HepG2 (cell line): ENCODE data around the gene CCDC38.

Experiments used
- ARID2 ChIP-seq: sonication (generic); formaldehyde crosslinking; IDR thresholded peaks from 2 replicates; pipeline ENCODE4 v1.8.1; 2022; ENCODE audit warnings: mild to moderate bottlenecking, missing genetic modification reagents, borderline replicate concordance
- EZH2 ChIP-seq: conservative IDR thresholded peaks from 2 replicates; pipeline ENCODE4 v1.6.1; 2012; ENCODE audit warnings: mild to moderate bottlenecking, low read depth, low read length, moderate library complexity
- NONO ChIP-seq, 2 experiments: fragments of 450-650 bp in 1 of 2; sonication (generic) in 1 of 2; formaldehyde crosslinking in 1 of 2; IDR thresholded peaks in 1 of 2; conservative IDR thresholded peaks in 1 of 2; 2 replicates each; pipeline versions ENCODE4 v1.6.1 to v1.8.0; 2017 to 2022; ENCODE audit warnings: mild to moderate bottlenecking in 1 of 2, missing genetic modification reagents in 1 of 2, moderate library complexity in 1 of 2
- NPAS2 ChIP-seq: sonication (generic); formaldehyde crosslinking; IDR thresholded peaks from 2 replicates; pipeline ENCODE4 v1.8.0; 2022; ENCODE audit warnings: mild to moderate bottlenecking, missing genetic modification reagents, borderline replicate concordance
- POLR2A ChIP-seq, 2 experiments: IDR thresholded peaks; 2 replicates each; pipeline ENCODE4 v1.6.1; 2011; ENCODE audit warnings: low read depth in 2 of 2, low read length in 2 of 2, mild to moderate bottlenecking in 1 of 2, moderate library complexity in 1 of 2; ENCODE audit not compliant: insufficient read depth in 1 of 2
- SETDB1 ChIP-seq: sonication (generic); formaldehyde crosslinking; IDR thresholded peaks from 2 replicates; pipeline ENCODE4 v1.5.1; 2020; ENCODE audit warnings: missing genetic modification reagents, mild to moderate bottlenecking, borderline replicate concordance
- TAF1 ChIP-seq: sonication (generic); formaldehyde crosslinking; IDR thresholded peaks from 2 replicates; pipeline ENCODE4 v1.4.0; 2020; ENCODE audit warnings: missing genetic modification reagents
- TF ChIP-seq, protein P1 (sequence below): sonication (generic); formaldehyde crosslinking; IDR thresholded peaks from 2 replicates; pipeline ENCODE4 v1.4.0; 2020; ENCODE audit warnings: low read depth, mild to moderate bottlenecking, missing genetic modification reagents
- TF ChIP-seq, protein P2 (sequence below): sonication (generic); formaldehyde crosslinking; IDR thresholded peaks from 2 replicates; pipeline ENCODE4 v1.5.1; 2020; ENCODE audit warnings: mild to moderate bottlenecking, missing genetic modification reagents
- TF ChIP-seq, protein P3 (sequence below): sonication (generic); formaldehyde crosslinking; IDR thresholded peaks from 2 replicates; pipeline ENCODE4 v1.4.0; 2020; ENCODE audit warnings: missing genetic modification reagents, mild to moderate bottlenecking, borderline replicate concordance

DNA sequence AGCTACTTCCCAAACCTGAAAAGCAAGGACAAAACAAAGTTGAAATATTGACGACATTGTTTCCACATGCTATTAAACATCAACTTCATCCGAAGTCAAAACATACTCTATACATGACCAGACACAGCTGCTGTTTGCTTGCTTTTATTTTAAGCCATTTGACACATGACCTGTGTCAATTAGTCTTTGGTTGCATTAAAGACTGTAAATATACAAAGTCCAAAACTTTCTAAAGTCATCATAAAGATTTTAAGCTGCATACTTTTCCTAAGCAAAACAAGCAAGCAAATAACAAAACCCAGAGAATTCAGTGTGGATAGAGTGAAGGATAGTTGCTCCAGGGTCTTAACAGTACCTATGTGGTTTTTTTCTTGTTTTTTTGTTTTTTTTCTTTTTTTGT is 31.9 kb upstream of the CCDC38 start:
- TF ChIP-seq, protein P1, sequence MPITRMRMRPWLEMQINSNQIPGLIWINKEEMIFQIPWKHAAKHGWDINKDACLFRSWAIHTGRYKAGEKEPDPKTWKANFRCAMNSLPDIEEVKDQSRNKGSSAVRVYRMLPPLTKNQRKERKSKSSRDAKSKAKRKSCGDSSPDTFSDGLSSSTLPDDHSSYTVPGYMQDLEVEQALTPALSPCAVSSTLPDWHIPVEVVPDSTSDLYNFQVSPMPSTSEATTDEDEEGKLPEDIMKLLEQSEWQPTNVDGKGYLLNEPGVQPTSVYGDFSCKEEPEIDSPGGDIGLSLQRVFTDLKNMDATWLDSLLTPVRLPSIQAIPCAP (CRISPR knock-in tag): no peak
- TF ChIP-seq EZH2 (no peak), NPAS2 (CRISPR knock-in tag) (no peak), ARID2 (no peak), TAF1 (CRISPR knock-in tag) (no peak), POLR2A (IDR thresholded peaks at IDR 0.05; ENCODE audit: insufficient read depth in 1 of 2, low read depth in 2 of 2, low read length in 2 of 2) (no peak), SETDB1 (no peak), NONO (IDR thresholded peaks at IDR 0.05) (no peak), NONO (CRISPR knock-in tag; conservative IDR thresholded peaks at IDR 0.05) (no peak; the same call in 1 of the 2 replicates)
- TF ChIP-seq, protein P2, sequence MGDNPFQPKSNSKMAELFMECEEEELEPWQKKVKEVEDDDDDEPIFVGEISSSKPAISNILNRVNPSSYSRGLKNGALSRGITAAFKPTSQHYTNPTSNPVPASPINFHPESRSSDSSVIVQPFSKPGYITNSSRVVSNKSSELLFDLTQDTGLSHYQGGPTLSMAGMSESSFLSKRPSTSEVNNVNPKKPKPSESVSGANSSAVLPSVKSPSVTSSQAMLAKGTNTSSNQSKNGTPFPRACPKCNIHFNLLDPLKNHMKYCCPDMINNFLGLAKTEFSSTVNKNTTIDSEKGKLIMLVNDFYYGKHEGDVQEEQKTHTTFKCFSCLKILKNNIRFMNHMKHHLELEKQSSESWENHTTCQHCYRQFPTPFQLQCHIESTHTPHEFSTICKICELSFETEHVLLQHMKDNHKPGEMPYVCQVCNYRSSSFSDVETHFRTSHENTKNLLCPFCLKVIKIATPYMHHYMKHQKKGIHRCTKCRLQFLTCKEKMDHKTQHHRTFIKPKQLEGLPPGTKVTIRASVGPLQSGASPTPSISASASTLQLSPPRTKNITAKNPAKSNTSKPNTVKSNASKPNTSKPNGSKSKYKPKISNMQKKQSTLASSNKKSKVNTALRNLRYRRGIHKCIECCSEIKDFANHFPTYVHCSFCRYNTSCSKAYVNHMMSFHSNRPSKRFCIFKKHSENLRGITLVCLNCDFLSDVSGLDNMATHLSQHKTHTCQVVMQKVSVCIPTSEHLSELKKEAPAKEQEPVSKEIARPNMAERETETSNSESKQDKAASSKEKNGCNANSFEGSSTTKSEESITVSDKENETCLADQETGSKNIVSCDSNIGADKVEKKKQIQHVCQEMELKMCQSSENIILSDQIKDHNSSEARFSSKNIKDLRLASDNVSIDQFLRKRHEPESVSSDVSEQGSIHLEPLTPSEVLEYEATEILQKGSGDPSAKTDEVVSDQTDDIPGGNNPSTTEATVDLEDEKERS: no peak
- TF ChIP-seq, protein P3, sequence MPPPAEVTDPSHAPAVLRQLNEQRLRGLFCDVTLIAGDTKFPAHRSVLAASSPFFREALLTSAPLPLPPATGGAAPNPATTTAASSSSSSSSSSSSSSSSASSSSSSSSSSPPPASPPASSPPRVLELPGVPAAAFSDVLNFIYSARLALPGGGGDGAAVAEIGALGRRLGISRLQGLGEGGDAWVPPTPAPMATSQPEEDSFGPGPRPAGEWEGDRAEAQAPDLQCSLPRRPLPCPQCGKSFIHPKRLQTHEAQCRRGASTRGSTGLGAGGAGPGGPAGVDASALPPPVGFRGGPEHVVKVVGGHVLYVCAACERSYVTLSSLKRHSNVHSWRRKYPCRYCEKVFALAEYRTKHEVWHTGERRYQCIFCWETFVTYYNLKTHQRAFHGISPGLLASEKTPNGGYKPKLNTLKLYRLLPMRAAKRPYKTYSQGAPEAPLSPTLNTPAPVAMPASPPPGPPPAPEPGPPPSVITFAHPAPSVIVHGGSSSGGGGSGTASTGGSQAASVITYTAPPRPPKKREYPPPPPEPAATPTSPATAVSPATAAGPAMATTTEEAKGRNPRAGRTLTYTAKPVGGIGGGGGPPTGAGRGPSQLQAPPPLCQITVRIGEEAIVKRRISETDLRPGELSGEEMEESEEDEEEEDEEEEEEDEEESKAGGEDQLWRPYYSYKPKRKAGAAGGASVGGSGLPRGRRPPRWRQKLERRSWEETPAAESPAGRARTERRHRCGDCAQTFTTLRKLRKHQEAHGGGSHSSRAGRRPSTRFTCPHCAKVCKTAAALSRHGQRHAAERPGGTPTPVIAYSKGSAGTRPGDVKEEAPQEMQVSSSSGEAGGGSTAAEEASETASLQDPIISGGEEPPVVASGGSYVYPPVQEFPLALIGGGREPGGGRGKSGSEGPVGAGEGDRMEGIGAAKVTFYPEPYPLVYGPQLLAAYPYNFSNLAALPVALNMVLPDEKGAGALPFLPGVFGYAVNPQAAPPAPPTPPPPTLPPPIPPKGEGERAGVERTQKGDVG (CRISPR knock-in tag): no peak
